K562 (cell line): ENCODE data around the gene STMN3. TPM values are rescaled to one million over a fixed set of nuclear protein-coding genes. Genes with fewer than 3 reads are reported as not detected.

Experiments
- ATAC-seq: fragments of 200-7000 bp; cut with Tn5 transposase; 3 replicates; pipeline ENCODE4 v1.9.1; 2020; ENCODE audit warnings: moderate library complexity
- BruUV-seq: library from RNA; stranded (reverse); fragments of 400-500 nt; replicated peaks from 2 replicates; lab custom pipeline; 2021; lab: Mats Ljungman, UMichigan
- CTCF ChIA-PET: fragments of 300-600 bp; formaldehyde crosslinking; extraction: SDS; loops from one replicate; lab custom pipeline; 2021; ENCODE audit warnings: low intra/inter-chr PET ratio; lab: Yijun Ruan, JAX
- POLR2A ChIA-PET: fragments of 300-600, 350-650 bp; sonication (Branson Sonifier 250); formaldehyde crosslinking; extraction: SDS; loops from one replicate; lab custom pipeline; 2021; ENCODE audit warnings: antibody characterized with exemption, inconsistent platforms; lab: Yijun Ruan, JAX
- DNase-seq, 4 experiments: peaks; one replicate each; pipeline versions ENCODE4 v3.0.0 to v3.0.0-alpha.2; 2011 to 2018; ENCODE audit warnings: low spot score in 3 of 4, mixed read lengths in 3 of 4; ENCODE audit errors: extremely low read depth in 1 of 4
- FAIRE-seq: peaks from 2 replicates; lab custom pipeline; 2011; peaks lifted over from hg19 to GRCh38; lab: Jason Lieb, UNC
- H2AFZ ChIP-seq: 2 replicates; pipeline ENCODE4 v1.6.0; 2011; ENCODE audit warnings: low read depth, low read length, control low read depth, inconsistent platforms
- H3K27ac ChIP-seq: fragments of 200-600 bp; 3 replicates; pipeline ENCODE4 v1.8.0; 2011; ENCODE audit warnings: low read depth, mild to moderate bottlenecking, control low read depth, inconsistent platforms, low read length, moderate library complexity, mixed read lengths; ENCODE audit errors: extremely low read depth
- H3K27me3 ChIP-seq, 2 experiments: fragments of 300-600 bp in 1 of 2; 2 replicates in 1 of 2; 3 replicates in 1 of 2; pipeline versions ENCODE4 v1.6.0 to v1.8.0; 2011; ENCODE audit warnings: inconsistent platforms in 2 of 2, low read length in 2 of 2, mild to moderate bottlenecking in 1 of 2, mixed read lengths in 1 of 2, moderate library complexity in 1 of 2; ENCODE audit not compliant: control insufficient read depth in 2 of 2, insufficient read depth in 2 of 2
- H3K36me3 ChIP-seq: fragments of 300-600 bp; 3 replicates; pipeline ENCODE4 v1.8.0; 2011; ENCODE audit warnings: mild to moderate bottlenecking, low read length, inconsistent platforms; ENCODE audit not compliant: control insufficient read depth, insufficient read depth
- H3K4me1 ChIP-seq, 2 experiments: fragments of 200-600 bp in 1 of 2; replicated peaks in 1 of 2; 2 replicates in 1 of 2; 3 replicates in 1 of 2; pipeline versions ENCODE4 v1.5.1 to v1.8.0; 2011; ENCODE audit warnings: inconsistent platforms in 2 of 2, low read length in 2 of 2, mild to moderate bottlenecking in 1 of 2, mixed read lengths in 1 of 2, moderate library complexity in 1 of 2; ENCODE audit not compliant: control insufficient read depth in 2 of 2, insufficient read depth in 2 of 2
- H3K4me2 ChIP-seq: 2 replicates; pipeline ENCODE4 v1.6.1; 2011; ENCODE audit warnings: low read length, control low read depth, inconsistent platforms, mixed read lengths; ENCODE audit not compliant: insufficient read depth
- H3K4me3 ChIP-seq: fragments of 200-600 bp; sonication (generic), shearing (Covaris generic); 2 replicates; pipeline ENCODE4 v1.5.1; 2016; ENCODE audit warnings: control low read depth, inconsistent platforms
- H3K79me2 ChIP-seq: fragments of 200-600 bp; 3 replicates; pipeline ENCODE4 v1.8.0; 2011; ENCODE audit warnings: low read length, inconsistent platforms; ENCODE audit not compliant: control insufficient read depth, insufficient read depth
- H3K9ac ChIP-seq, 2 experiments: 2 replicates each; pipeline versions ENCODE4 v1.6.0 to v1.6.1; 2011; ENCODE audit warnings: low read depth in 2 of 2, low read length in 2 of 2, control low read depth in 1 of 2, inconsistent platforms in 1 of 2, mild to moderate bottlenecking in 1 of 2, mixed read lengths in 1 of 2; ENCODE audit not compliant: insufficient read depth in 1 of 2
- H3K9me1 ChIP-seq: one replicate; pipeline ENCODE4 v1.6.0; 2011; ENCODE audit warnings: inconsistent platforms, mild to moderate bottlenecking, low read length, moderate library complexity; ENCODE audit not compliant: control insufficient read depth, insufficient read depth
- H3K9me3 ChIP-seq: replicated peaks from 2 replicates; pipeline ENCODE4 v1.5.1; 2011; ENCODE audit warnings: low read depth, low read length, inconsistent platforms; ENCODE audit not compliant: control insufficient read depth, insufficient read depth
- H4K20me1 ChIP-seq: replicated peaks from 2 replicates; pipeline ENCODE4 v1.6.1; 2011; ENCODE audit warnings: low read length, inconsistent platforms, mixed read lengths; ENCODE audit not compliant: control insufficient read depth, insufficient read depth
- CGGBP1 ChIP-seq: fragments of 250-450 bp; sonication (Bioruptor Pico); IDR thresholded peaks from 2 replicates; pipeline ENCODE4 v1.9.0; 2021; ENCODE audit warnings: mild to moderate bottlenecking
- FOXP4 ChIP-seq: sonication (generic); formaldehyde crosslinking; IDR thresholded peaks from 2 replicates; pipeline ENCODE4 v1.8.0; 2022; ENCODE audit warnings: mild to moderate bottlenecking, missing genetic modification reagents, borderline replicate concordance
- KLF10 ChIP-seq: fragments of 250-450 bp; sonication (Bioruptor Pico); IDR thresholded peaks from 2 replicates; pipeline ENCODE4 v1.6.1; 2021; ENCODE audit warnings: matching md5 sums
- MEF2A ChIP-seq: IDR thresholded peaks from 2 replicates; pipeline ENCODE4 v1.6.1; 2011; ENCODE audit warnings: low read depth, mild to moderate bottlenecking, low read length, moderate library complexity; ENCODE audit not compliant: control insufficient read depth
- NEUROD1 ChIP-seq: fragments of 150-350 bp; IDR thresholded peaks from 2 replicates; pipeline ENCODE4 v1.6.1; 2014; ENCODE audit warnings: borderline replicate concordance, low read length, low read depth; ENCODE audit not compliant: partially characterized antibody
- NFIX ChIP-seq: fragments of 250-450 bp; sonication (Bioruptor Pico); IDR thresholded peaks from 2 replicates; pipeline ENCODE4 v1.4.0; 2020; ENCODE audit warnings: low read depth, mild to moderate bottlenecking, moderate library complexity
- POLR2AphosphoS5 ChIP-seq: IDR thresholded peaks from 2 replicates; pipeline ENCODE4 v1.6.1; 2011; ENCODE audit warnings: mild to moderate bottlenecking, low read depth, low read length, moderate library complexity; ENCODE audit not compliant: control insufficient read depth, insufficient read depth
- RBM22 ChIP-seq: fragments of 200-400 bp; formaldehyde crosslinking; IDR thresholded peaks from 2 replicates; pipeline ENCODE4 v1.6.1; 2018; ENCODE audit warnings: low read length, low read depth; ENCODE audit not compliant: poor library complexity, severe bottlenecking
- THRB ChIP-seq: fragments of 450-650 bp; formaldehyde crosslinking; conservative IDR thresholded peaks from 2 replicates; pipeline ENCODE4 v1.4.0; 2022; ENCODE audit warnings: mild to moderate bottlenecking, missing genetic modification characterization
- XRCC3 ChIP-seq: fragments of 450-650 bp; IDR thresholded peaks from 2 replicates; pipeline ENCODE4 v1.6.1; 2017; ENCODE audit warnings: mild to moderate bottlenecking, moderate library complexity
- YBX1 ChIP-seq: fragments of 450-650 bp; IDR thresholded peaks from 2 replicates; pipeline ENCODE4 v1.7.1; 2016; ENCODE audit warnings: mild to moderate bottlenecking
- WGBS: fragments of 100-300 bp; shearing (Covaris generic); methylation state at CpG from one replicate; pipeline ENCODE4 v1.1.6; 2016; ENCODE audit warnings: low coverage, mixed read lengths; ENCODE audit not compliant: insufficient coverage; ENCODE audit errors: missing lambda C conversion rate; 5-methylcytosine and 5-hydroxymethylcytosine counted together
- in situ Hi-C: fragments of 300-500 bp; cut with MboI; formaldehyde crosslinking; loops from 4 replicates; pipeline ENCODE4 v1.15.0; 2018; ENCODE audit warnings: inconsistent platforms, mixed read lengths
- intact Hi-C: fragments of 100-400 bp; cut with micrococcal nuclease; formaldehyde crosslinking; loops from 2 replicates; pipeline ENCODE4 v1.14.2; 2022
- polyA plus RNA-seq, 8 experiments: library from polyadenylated mRNA; depleted of rRNA in 4 of 8; stranded (reverse) in 5 of 8; unstranded in 3 of 8; fragments of >200 nt; fragmentation: Nextera tagmentation in 2 of 8; fragmentation: Illumina TruSeq in 1 of 8; extraction: Ambion mirVana in 2 of 8; extraction: Trizol in 1 of 8; gene quantifications; 2 replicates each; pipeline versions ENCODE4 v1.2.1 to v1.2.3, GENCODE V29; 2011 to 2014; ENCODE audit warnings: inconsistent platforms in 1 of 8, missing spikeins in 1 of 8
- total RNA-seq, 7 experiments: library from RNA; depleted of rRNA in 6 of 7; stranded (reverse); fragments of >200 nt in 6 of 7; fragmentation: Illumina TruSeq in 2 of 7; extraction: Trizol in 2 of 7; gene quantifications; 2 replicates each; pipeline versions ENCODE4 v1.2.1 to v1.2.3, GENCODE V29; 2011 to 2021; ENCODE audit warnings: low replicate concordance in 1 of 7
- TF ChIP-seq, protein P1 (sequence below): fragments of 200-800 bp; sonication (Bioruptor generic); IDR thresholded peaks from 2 replicates; pipeline ENCODE4 v1.6.1; 2017; ENCODE audit warnings: missing genetic modification characterization, missing compliant biosample characterization
- TF ChIP-seq, protein P2 (sequence below): fragments of 450-650 bp; formaldehyde crosslinking; IDR thresholded peaks from 2 replicates; pipeline ENCODE4 v1.4.0; 2022; ENCODE audit warnings: mild to moderate bottlenecking, moderate library complexity

STMN3 gene
- total and polyA plus RNA-seq, 9 of the 15 experiments (the other 6 are each of a cell fraction or from before 2014, with no cell fraction given), result 0.70 to 65.6 (median 29.4) TPM

GRCh38 chr20:63610581-63611435 is 42.4 kb downstream of the STMN3 start (continued):
- TF ChIP-seq, protein P1, sequence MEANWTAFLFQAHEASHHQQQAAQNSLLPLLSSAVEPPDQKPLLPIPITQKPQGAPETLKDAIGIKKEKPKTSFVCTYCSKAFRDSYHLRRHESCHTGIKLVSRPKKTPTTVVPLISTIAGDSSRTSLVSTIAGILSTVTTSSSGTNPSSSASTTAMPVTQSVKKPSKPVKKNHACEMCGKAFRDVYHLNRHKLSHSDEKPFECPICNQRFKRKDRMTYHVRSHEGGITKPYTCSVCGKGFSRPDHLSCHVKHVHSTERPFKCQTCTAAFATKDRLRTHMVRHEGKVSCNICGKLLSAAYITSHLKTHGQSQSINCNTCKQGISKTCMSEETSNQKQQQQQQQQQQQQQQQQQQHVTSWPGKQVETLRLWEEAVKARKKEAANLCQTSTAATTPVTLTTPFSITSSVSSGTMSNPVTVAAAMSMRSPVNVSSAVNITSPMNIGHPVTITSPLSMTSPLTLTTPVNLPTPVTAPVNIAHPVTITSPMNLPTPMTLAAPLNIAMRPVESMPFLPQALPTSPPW (CRISPR knock-in tag), result no peak

GRCh38 chr20:63606686-63607085 is 46.5 kb downstream of the STMN3 start:
- TF ChIP-seq CGGBP1 (CRISPR knock-in tag) (no peak), RBM22 (no peak), MEF2A (no peak), THRB (no peak), YBX1 (no peak), NEUROD1 (no peak), FOXP4 (no peak), POLR2AphosphoS5 (no peak), XRCC3 (no peak), NFIX (CRISPR knock-in tag) (no peak), KLF10 (no peak)
- TF ChIP-seq, protein P2, sequence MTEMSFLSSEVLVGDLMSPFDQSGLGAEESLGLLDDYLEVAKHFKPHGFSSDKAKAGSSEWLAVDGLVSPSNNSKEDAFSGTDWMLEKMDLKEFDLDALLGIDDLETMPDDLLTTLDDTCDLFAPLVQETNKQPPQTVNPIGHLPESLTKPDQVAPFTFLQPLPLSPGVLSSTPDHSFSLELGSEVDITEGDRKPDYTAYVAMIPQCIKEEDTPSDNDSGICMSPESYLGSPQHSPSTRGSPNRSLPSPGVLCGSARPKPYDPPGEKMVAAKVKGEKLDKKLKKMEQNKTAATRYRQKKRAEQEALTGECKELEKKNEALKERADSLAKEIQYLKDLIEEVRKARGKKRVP, result no peak
- ChIA-PET CTCF (no interaction called here), POLR2A (no interaction called here)
- H2AFZ ChIP-seq, result no peak overlapping the region
- no peak for ATAC-seq
- no peaks in the 10 kb centered on the region for H4K20me1 ChIP-seq
- peaks cover 7% of the 10 kb centered on the region; the same call in 2 of the 3 replicates for H3K79me2 ChIP-seq
- H3K9ac ChIP-seq, result no peak overlapping the region
- no peaks in the 10 kb centered on the region for H3K27me3 ChIP-seq
- no TSS peak for BruUV-seq
- 0 out of 2 replicates have a peak, but pooled peaks cover 2% of the 10 kb centered on the region for H3K9me3 ChIP-seq
- no peaks in the 10 kb centered on the region for H3K9me1 ChIP-seq
- no peak overlapping the region for H3K4me3 ChIP-seq
- H3K4me1 ChIP-seq, result no peaks in the 10 kb centered on the region; a peak in 1 of 5 replicates
- H3K27ac ChIP-seq, result no peak overlapping the region
- 96% methylated on average over 9 of the region's 9 CpGs for WGBS
- intact Hi-C loops, result no loop called here
- in situ Hi-C loops, result no loop called here
- FAIRE-seq, result no peak
- H3K36me3 ChIP-seq, result peaks cover 22% of the 10 kb centered on the region; the same call in 2 of the 3 replicates
- DNase-seq, result no peak
- H3K4me2 ChIP-seq, result no peak overlapping the region
